ENCODE results near the gene MED13L. TPM values are rescaled to one million over a fixed set of nuclear protein-coding genes. Genes with fewer than 3 reads are reported as not detected.

MED13L gene
- total and polyA plus RNA-seq, 2 of the 4 experiments (the other 2 are of a cell fraction): 17.9 to 49.1 TPM

DNA sequence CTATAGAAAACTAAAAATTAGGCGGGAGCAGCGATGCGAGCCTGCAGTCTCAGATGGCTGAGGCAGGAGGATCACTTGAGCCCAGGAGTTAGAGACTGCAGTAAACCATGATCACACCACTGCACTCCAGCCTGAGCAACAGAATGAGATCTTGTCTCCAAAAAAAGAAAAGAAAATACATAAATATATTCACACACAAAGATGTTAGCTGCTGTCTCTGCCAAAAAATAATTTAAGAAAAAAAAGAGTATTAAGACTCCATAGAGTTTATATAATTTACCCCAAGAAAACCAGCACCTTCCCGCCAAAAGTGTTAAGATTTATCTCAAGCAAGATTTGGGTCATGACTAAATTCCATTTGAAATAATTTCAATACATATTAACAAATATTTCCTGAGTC is 102.6 kb downstream of the MED13L start:
- POLR2A ChIA-PET (ENCODE audit: unreplicated experiment): no interaction called here
- H3K14ac ChIP-seq (replicated peaks; ENCODE audit: low read depth, low read length): no peak overlapping the region

More for the DNA sequence above, 102.6 kb downstream of the MED13L start:
- no peak overlapping the region for H2BK20ac ChIP-seq (ENCODE audit: low read depth, low read length)
- dilution Hi-C loops (cut with HindIII; ENCODE audit: low sequenced_read_pairs, unreplicated experiment) (no loop called here), in situ Hi-C loops (cut with MboI; ENCODE audit: low sequenced_read_pairs) (no loop called here), intact Hi-C loops (cut with micrococcal nuclease) (no loop called here)
- H2AFZ ChIP-seq (replicated peaks; ENCODE audit: low read length, poor library complexity): no peak overlapping the region
- no peak overlapping the region for H3K18ac ChIP-seq (ENCODE audit: low read depth, low read length)
- no peak overlapping the region for H3K9ac ChIP-seq (ENCODE audit: low read depth, low read length)
- peaks cover 28 to 81% of the 10 kb centered on the region in 2 experiments for H3K79me1 ChIP-seq (ENCODE audit: low read depth in 1 of 2, low read length in 2 of 2)
- no peak overlapping the region for H4K91ac ChIP-seq (ENCODE audit: insufficient read depth, low read depth, low read length)
- CTCF ChIA-PET: no interaction called here
- H2BK15ac ChIP-seq (ENCODE audit: low read depth, low read length): no peak overlapping the region
- DNase-seq (no peak), ATAC-seq (ENCODE audit: low read depth) (no peak)
- no peaks in the 10 kb centered on the region for H3K9me3 ChIP-seq (ENCODE audit: control insufficient read depth, insufficient read depth, low read length)
- no TSS peak for BruUV-seq (replicated peaks)
- no peaks in the 10 kb centered on the region for H3K36me3 ChIP-seq (ENCODE audit: control insufficient read depth, insufficient read depth, low read length)
- no peak overlapping the region for H2BK5ac ChIP-seq (ENCODE audit: low read depth, low read length, poor library complexity, severe bottlenecking)
- H3K9me1 ChIP-seq (ENCODE audit: insufficient read depth, low read length): peaks cover 7% of the 10 kb centered on the region
- no CpG with 5 or more reads among the region's 4 CpGs for WGBS, 2 experiments (ENCODE audit: extremely low coverage in 2 of 2, insufficient read length in 1 of 2)
- H3K4me1 ChIP-seq (ENCODE audit: control insufficient read depth, insufficient read depth, low read length): peaks cover 2% of the 10 kb centered on the region
- H3K27me3 ChIP-seq (ENCODE audit: control insufficient read depth, insufficient read depth, low read length): no peaks in the 10 kb centered on the region
- H3K4me3 ChIP-seq (ENCODE audit: insufficient read depth, low read depth, low read length): no peak overlapping the region
- H2BK120ac ChIP-seq (ENCODE audit: low read depth, low read length): no peak overlapping the region
- no peak overlapping the region for H3K56ac ChIP-seq (ENCODE audit: extremely low read depth, insufficient read depth, low read length)
- TF ChIP-seq, protein P1, sequence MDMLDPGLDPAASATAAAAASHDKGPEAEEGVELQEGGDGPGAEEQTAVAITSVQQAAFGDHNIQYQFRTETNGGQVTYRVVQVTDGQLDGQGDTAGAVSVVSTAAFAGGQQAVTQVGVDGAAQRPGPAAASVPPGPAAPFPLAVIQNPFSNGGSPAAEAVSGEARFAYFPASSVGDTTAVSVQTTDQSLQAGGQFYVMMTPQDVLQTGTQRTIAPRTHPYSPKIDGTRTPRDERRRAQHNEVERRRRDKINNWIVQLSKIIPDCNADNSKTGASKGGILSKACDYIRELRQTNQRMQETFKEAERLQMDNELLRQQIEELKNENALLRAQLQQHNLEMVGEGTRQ (IDR thresholded peaks at IDR 0.05; ENCODE audit: low read depth, low read length): no peak
- TF ChIP-seq FOS (IDR thresholded peaks at IDR 0.05; ENCODE audit: low read depth, low read length) (no peak), POLR2A (IDR thresholded peaks at IDR 0.05; ENCODE audit: low read depth, low read length) (no peak), RFX5 (IDR thresholded peaks at IDR 0.05; ENCODE audit: low read depth, low read length) (no peak), MXI1 (IDR thresholded peaks at IDR 0.05; ENCODE audit: borderline replicate concordance, low read depth, low read length) (no peak), MAZ (IDR thresholded peaks at IDR 0.05; ENCODE audit: borderline replicate concordance, low read depth, low read length) (no peak), SMC3 (IDR thresholded peaks at IDR 0.05; ENCODE audit: low read depth, low read length) (no peak), NFE2L2 (IDR thresholded peaks at IDR 0.05; ENCODE audit: low read depth, low read length) (no peak), CHD1 (IDR thresholded peaks at IDR 0.05; ENCODE audit: low read depth, low read length) (no peak), MAFK (IDR thresholded peaks at IDR 0.05; ENCODE audit: low read depth, low read length) (no peak), CEBPB (IDR thresholded peaks at IDR 0.05; ENCODE audit: low read depth, low read length) (no peak), RCOR1 (IDR thresholded peaks at IDR 0.05; ENCODE audit: insufficient replicate concordance, low read length) (no peak), BHLHE40 (IDR thresholded peaks at IDR 0.05; ENCODE audit: low read depth, low read length) (no peak)
- TF ChIP-seq, protein P2, sequence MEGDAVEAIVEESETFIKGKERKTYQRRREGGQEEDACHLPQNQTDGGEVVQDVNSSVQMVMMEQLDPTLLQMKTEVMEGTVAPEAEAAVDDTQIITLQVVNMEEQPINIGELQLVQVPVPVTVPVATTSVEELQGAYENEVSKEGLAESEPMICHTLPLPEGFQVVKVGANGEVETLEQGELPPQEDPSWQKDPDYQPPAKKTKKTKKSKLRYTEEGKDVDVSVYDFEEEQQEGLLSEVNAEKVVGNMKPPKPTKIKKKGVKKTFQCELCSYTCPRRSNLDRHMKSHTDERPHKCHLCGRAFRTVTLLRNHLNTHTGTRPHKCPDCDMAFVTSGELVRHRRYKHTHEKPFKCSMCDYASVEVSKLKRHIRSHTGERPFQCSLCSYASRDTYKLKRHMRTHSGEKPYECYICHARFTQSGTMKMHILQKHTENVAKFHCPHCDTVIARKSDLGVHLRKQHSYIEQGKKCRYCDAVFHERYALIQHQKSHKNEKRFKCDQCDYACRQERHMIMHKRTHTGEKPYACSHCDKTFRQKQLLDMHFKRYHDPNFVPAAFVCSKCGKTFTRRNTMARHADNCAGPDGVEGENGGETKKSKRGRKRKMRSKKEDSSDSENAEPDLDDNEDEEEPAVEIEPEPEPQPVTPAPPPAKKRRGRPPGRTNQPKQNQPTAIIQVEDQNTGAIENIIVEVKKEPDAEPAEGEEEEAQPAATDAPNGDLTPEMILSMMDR (conservative IDR thresholded peaks at IDR 0.05; ENCODE audit: low read depth, low read length): no peak
- TF ChIP-seq, protein P3, sequence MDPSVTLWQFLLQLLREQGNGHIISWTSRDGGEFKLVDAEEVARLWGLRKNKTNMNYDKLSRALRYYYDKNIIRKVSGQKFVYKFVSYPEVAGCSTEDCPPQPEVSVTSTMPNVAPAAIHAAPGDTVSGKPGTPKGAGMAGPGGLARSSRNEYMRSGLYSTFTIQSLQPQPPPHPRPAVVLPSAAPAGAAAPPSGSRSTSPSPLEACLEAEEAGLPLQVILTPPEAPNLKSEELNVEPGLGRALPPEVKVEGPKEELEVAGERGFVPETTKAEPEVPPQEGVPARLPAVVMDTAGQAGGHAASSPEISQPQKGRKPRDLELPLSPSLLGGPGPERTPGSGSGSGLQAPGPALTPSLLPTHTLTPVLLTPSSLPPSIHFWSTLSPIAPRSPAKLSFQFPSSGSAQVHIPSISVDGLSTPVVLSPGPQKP (IDR thresholded peaks at IDR 0.05; ENCODE audit: borderline replicate concordance, low read depth, low read length): no peak
- H4K20me1 ChIP-seq (ENCODE audit: insufficient read depth, low read length): peaks cover 85% of the 10 kb centered on the region
- H3K27ac ChIP-seq (ENCODE audit: insufficient read depth, low read length): no peak overlapping the region
- H3K4ac ChIP-seq (ENCODE audit: low read depth, low read length): no peak overlapping the region
- H2AK5ac ChIP-seq (ENCODE audit: low read depth, low read length): no peak overlapping the region
- no peak overlapping the region for H2AK9ac ChIP-seq (replicated peaks; ENCODE audit: low read depth, low read length, poor library complexity)
- H3K4me2 ChIP-seq (ENCODE audit: low read depth, low read length): no peak overlapping the region
- H4K5ac ChIP-seq (ENCODE audit: low read depth, low read length): no peak overlapping the region
- no peak overlapping the region for H4K8ac ChIP-seq (ENCODE audit: low read depth in 2 of 2, low read length in 2 of 2)
- H3K23ac ChIP-seq (ENCODE audit: low read depth, low read length): no peak overlapping the region
